ENCODE results near the gene UBE2D1.

Gene UBE2D1

GRCh38 chr10:58384999-58385783 is 50.4 kb downstream of the UBE2D1 start, which contains the start of gene TFAM:
Gene TFAM, plus strand, starts transcription at chr10:58385410. Its CDS starts 138 bp downstream, at chr10:58385548.
- Histone ChIP-seq H2AFZ (ENCODE audit: low read depth, low read length) (peak within 1 kb of the TSS; percentile 94), H4K20me1 (ENCODE audit: insufficient read depth, low read length) (peaks cover 23% of the 10 kb centered on the region), H3K36me3 (ENCODE audit: insufficient read depth, low read length) (peaks cover 38% of the 10 kb centered on the region), H3K79me2 (ENCODE audit: insufficient read depth, low read length) (peaks cover 49% of the 10 kb centered on the region), H3K9me3 (ENCODE audit: insufficient read depth, low read length, severe bottlenecking) (no peaks in the 10 kb centered on the region), H3K9ac (ENCODE audit: low read depth, low read length) (peak within 1 kb of the TSS; percentile 81), H3K4me2 (ENCODE audit: insufficient read depth, low read length) (peak within 1 kb of the TSS; percentile 90), H3K4me3 (ENCODE audit: low read depth in 1 of 2, low read length in 2 of 2) (peak within 1 kb of the TSS; percentile 81 to 91), H3K27me3 (ENCODE audit: insufficient read depth, low read length, poor library complexity) (no peaks in the 10 kb centered on the region), H3K4me1 (ENCODE audit: insufficient read depth, low read length) (peaks cover 47% of the 10 kb centered on the region), H3K27ac (ENCODE audit: low read length) (peak within 1 kb of the TSS; percentile 85)
- DNase-seq (peak; percentile 96), ATAC-seq (ENCODE audit: insufficient read depth, low read depth) (peak; percentile 91)
- TF ChIP-seq CTCF (IDR thresholded peaks at IDR 0.05; ENCODE audit: borderline replicate concordance, extremely low read depth, low read length, poor library complexity, severe bottlenecking) (peak; percentile 56), EZH2 (IDR thresholded peaks at IDR 0.05; ENCODE audit: borderline replicate concordance, low read depth, low read length, severe bottlenecking) (no peak)

GRCh38 chr10:58385784-58386112 is 50.9 kb downstream of the UBE2D1 start:
- Histone ChIP-seq H3K27ac (ENCODE audit: low read length) (peak overlapping the region; percentile 85), H3K36me3 (ENCODE audit: insufficient read depth, low read length) (peaks cover 43% of the 10 kb centered on the region), H3K27me3 (ENCODE audit: insufficient read depth, low read length, poor library complexity) (no peaks in the 10 kb centered on the region), H3K9me3 (ENCODE audit: insufficient read depth, low read length, severe bottlenecking) (no peaks in the 10 kb centered on the region), H3K4me3 (ENCODE audit: low read depth in 1 of 2, low read length in 2 of 2) (peak overlapping the region; percentile 81 to 91), H4K20me1 (ENCODE audit: insufficient read depth, low read length) (peaks cover 23% of the 10 kb centered on the region), H3K9ac (ENCODE audit: low read depth, low read length) (peak overlapping the region; percentile 81), H3K4me1 (ENCODE audit: insufficient read depth, low read length) (peaks cover 47% of the 10 kb centered on the region), H3K79me2 (ENCODE audit: insufficient read depth, low read length) (peaks cover 54% of the 10 kb centered on the region), H3K4me2 (ENCODE audit: insufficient read depth, low read length) (peak overlapping the region; percentile 90), H2AFZ (ENCODE audit: low read depth, low read length) (peak overlapping the region; percentile 94)
- peak; percentile 25 for ATAC-seq (ENCODE audit: insufficient read depth, low read depth)
- peak; percentile 33 for DNase-seq
- no peak for TF ChIP-seq CTCF (IDR thresholded peaks at IDR 0.05; ENCODE audit: borderline replicate concordance, extremely low read depth, low read length, poor library complexity, severe bottlenecking)
- TF ChIP-seq EZH2 (IDR thresholded peaks at IDR 0.05; ENCODE audit: borderline replicate concordance, low read depth, low read length, severe bottlenecking): no peak

GRCh38 chr10:58389024-58389423 is 54.2 kb downstream of the UBE2D1 start:
- Histone ChIP-seq H4K20me1 (ENCODE audit: insufficient read depth, low read length) (peaks cover 33% of the 10 kb centered on the region), H2AFZ (ENCODE audit: low read depth, low read length) (no peak overlapping the region), H3K79me2 (ENCODE audit: insufficient read depth, low read length) (peaks cover 68% of the 10 kb centered on the region), H3K36me3 (ENCODE audit: insufficient read depth, low read length) (peaks cover 76% of the 10 kb centered on the region), H3K27ac (ENCODE audit: low read length) (no peak overlapping the region), H3K4me2 (ENCODE audit: insufficient read depth, low read length) (peak overlapping the region; percentile 90; the same call in 1 of the 2 replicates), H3K9ac (ENCODE audit: low read depth, low read length) (no peak overlapping the region), H3K27me3 (ENCODE audit: insufficient read depth, low read length, poor library complexity) (no peaks in the 10 kb centered on the region), H3K4me3 (ENCODE audit: low read depth in 1 of 2, low read length in 2 of 2) (no peak overlapping the region), H3K9me3 (ENCODE audit: insufficient read depth, low read length, severe bottlenecking) (no peaks in the 10 kb centered on the region), H3K4me1 (ENCODE audit: insufficient read depth, low read length) (peaks cover 39% of the 10 kb centered on the region)
- no peak for TF ChIP-seq CTCF (IDR thresholded peaks at IDR 0.05; ENCODE audit: borderline replicate concordance, extremely low read depth, low read length, poor library complexity, severe bottlenecking)
- TF ChIP-seq EZH2 (IDR thresholded peaks at IDR 0.05; ENCODE audit: borderline replicate concordance, low read depth, low read length, severe bottlenecking): no peak
- no peak for ATAC-seq (ENCODE audit: insufficient read depth, low read depth)
- DNase-seq: no peak

All from DND-41 (cell line).